Epithelial cell of proximal tubule (primary cell): ENCODE data around the gene FSIP1. TPM values are rescaled to one million over a fixed set of nuclear protein-coding genes. Genes with fewer than 3 reads are reported as not detected.

Source experiments
- DNase-seq: peaks from one replicate; pipeline ENCODE4 v3.0.0-alpha.2; 2011; ENCODE audit warnings: low read depth
- H3K4me3 ChIP-seq: 2 replicates; pipeline ENCODE4 v1.5.1; 2011; ENCODE audit warnings: low read depth, mild to moderate bottlenecking, low read length
- CTCF ChIP-seq: conservative IDR thresholded peaks from 2 replicates; pipeline ENCODE4 v1.5.1; 2012; ENCODE audit warnings: low read depth, mild to moderate bottlenecking, low read length
- total RNA-seq: library from RNA; depleted of rRNA; stranded (reverse); fragments of >200 nt; gene quantifications from 2 replicates; pipeline ENCODE4 v1.2.3, GENCODE V29; 2015

The FSIP1 gene
- total RNA-seq, 1 donor from 2014 or later: 1.3 TPM

- no peak for DNase-seq
- no peak for TF ChIP-seq CTCF
- no peak overlapping the region for H3K4me3 ChIP-seq
Measured at GRCh38 chr15:39741258-39741657, 41.4 kb downstream of the FSIP1 start.

- no peak for TF ChIP-seq CTCF
- no peak for DNase-seq
Measured at GRCh38 chr15:39738998-39739397, 43.6 kb downstream of the FSIP1 start.

GRCh38 chr15:39737196-39737550 is 45.5 kb downstream of the FSIP1 start:
- TF ChIP-seq CTCF: no peak
- DNase-seq: no peak
- no peak overlapping the region for H3K4me3 ChIP-seq

More at GRCh38 chr15:39738998-39739397, 43.6 kb downstream of the FSIP1 start:
- H3K4me3 ChIP-seq: no peak overlapping the region

- DNase-seq: no peak
- no peak overlapping the region for H3K4me3 ChIP-seq
- TF ChIP-seq CTCF: no peak
Measured at GRCh38 chr15:39736412-39737195, 46.0 kb downstream of the FSIP1 start.

GRCh38 chr15:39735120-39735717 is 47.4 kb downstream of the FSIP1 start:
- no peak for DNase-seq

GRCh38 chr15:39731266-39731665 is 51.4 kb downstream of the FSIP1 start:
- H3K4me3 ChIP-seq: no peak overlapping the region
- TF ChIP-seq CTCF: no peak
- DNase-seq: no peak

More at GRCh38 chr15:39735120-39735717, 47.4 kb downstream of the FSIP1 start:
- no peak overlapping the region for H3K4me3 ChIP-seq
- TF ChIP-seq CTCF: no peak
